ACC112 (cell line): ENCODE data around the gene BRF1.

Experiments used
- H2AFZ ChIP-seq: fragments of 200-600 bp; sonication (generic); one replicate; pipeline ENCODE4 v1.6.0; 2017; ENCODE audit warnings: antibody characterized with exemption, low read length; ENCODE audit not compliant: unreplicated experiment
- H3K27ac ChIP-seq: fragments of 200-600 bp; sonication (generic); 2 replicates; pipeline ENCODE4 v1.5.1; 2014; ENCODE audit warnings: low read depth, mild to moderate bottlenecking, antibody characterized with exemption, low read length, moderate library complexity
- H3K27me3 ChIP-seq: fragments of 200-600 bp; sonication (generic); 2 replicates; pipeline ENCODE4 v1.6.1; 2014; ENCODE audit warnings: mild to moderate bottlenecking, antibody characterized with exemption, low read length, moderate library complexity, mixed read lengths; ENCODE audit not compliant: insufficient read depth
- H3K36me3 ChIP-seq: fragments of 200-600 bp; sonication (generic); 2 replicates; pipeline ENCODE4 v1.6.1; 2016; ENCODE audit warnings: mild to moderate bottlenecking, antibody characterized with exemption, low read length, moderate library complexity, mixed read lengths; ENCODE audit not compliant: insufficient read depth
- H3K4me1 ChIP-seq: fragments of 200-600 bp; sonication (generic); one replicate; pipeline ENCODE4 v1.6.1; 2016; ENCODE audit warnings: low read length, mixed read lengths; ENCODE audit not compliant: insufficient read depth, unreplicated experiment, control insufficient read depth
- H3K4me3 ChIP-seq: fragments of 200-600 bp; sonication (generic); 2 replicates; pipeline ENCODE4 v1.5.1; 2014; ENCODE audit warnings: mild to moderate bottlenecking, low read depth, low read length
- H3K79me2 ChIP-seq: fragments of 200-600 bp; sonication (generic); one replicate; pipeline ENCODE4 v1.6.0; 2016; ENCODE audit warnings: low read length; ENCODE audit not compliant: control insufficient read depth, unreplicated experiment, insufficient read depth

Gene BRF1

GRCh38 chr14:105207460-105207901 lies 93.3 kb downstream of the BRF1 start:
- H2AFZ ChIP-seq = no peak overlapping the region
- no peak overlapping the region for H3K4me3 ChIP-seq
- H3K27ac ChIP-seq = no peak overlapping the region
- H3K36me3 ChIP-seq = no peaks in the 10 kb centered on the region
- H3K79me2 ChIP-seq = no peaks in the 10 kb centered on the region
- H3K27me3 ChIP-seq = no peaks in the 10 kb centered on the region
- H3K4me1 ChIP-seq = peaks cover 21% of the 10 kb centered on the region

GRCh38 chr14:105206873-105207272 lies 93.9 kb downstream of the BRF1 start:
- Histone ChIP-seq H3K36me3 (no peaks in the 10 kb centered on the region), H3K27me3 (no peaks in the 10 kb centered on the region), H3K79me2 (no peaks in the 10 kb centered on the region), H2AFZ (no peak overlapping the region), H3K27ac (no peak overlapping the region), H3K4me3 (no peak overlapping the region), H3K4me1 (peaks cover 21% of the 10 kb centered on the region)

GRCh38 chr14:105205673-105206208 lies 95.1 kb downstream of the BRF1 start:
- no peaks in the 10 kb centered on the region for H3K36me3 ChIP-seq
- no peak overlapping the region for H2AFZ ChIP-seq
- H3K79me2 ChIP-seq = no peaks in the 10 kb centered on the region
- no peak overlapping the region for H3K27ac ChIP-seq
- no peak overlapping the region for H3K4me3 ChIP-seq
- H3K27me3 ChIP-seq = no peaks in the 10 kb centered on the region
- peaks cover 21% of the 10 kb centered on the region for H3K4me1 ChIP-seq

- Histone ChIP-seq H3K27me3 (no peaks in the 10 kb centered on the region), H3K36me3 (no peaks in the 10 kb centered on the region), H2AFZ (no peak overlapping the region), H3K79me2 (no peaks in the 10 kb centered on the region), H3K4me1 (peaks cover 21% of the 10 kb centered on the region), H3K27ac (no peak overlapping the region), H3K4me3 (no peak overlapping the region)
Measured at GRCh38 chr14:105204931-105205672, 95.7 kb downstream of the BRF1 start.

GRCh38 chr14:105204206-105204930 lies 96.4 kb downstream of the BRF1 start:
- Histone ChIP-seq H3K27me3 (no peaks in the 10 kb centered on the region), H3K27ac (no peak overlapping the region), H2AFZ (no peak overlapping the region), H3K4me1 (peaks cover 23% of the 10 kb centered on the region), H3K79me2 (no peaks in the 10 kb centered on the region), H3K4me3 (no peak overlapping the region), H3K36me3 (no peaks in the 10 kb centered on the region)

GRCh38 chr14:105203701-105204100 lies 97.1 kb downstream of the BRF1 start:
- H3K36me3 ChIP-seq = no peaks in the 10 kb centered on the region
- no peaks in the 10 kb centered on the region for H3K79me2 ChIP-seq
- H3K4me1 ChIP-seq = peaks cover 30% of the 10 kb centered on the region
- no peaks in the 10 kb centered on the region for H3K27me3 ChIP-seq
- H3K4me3 ChIP-seq = no peak overlapping the region
- no peak overlapping the region for H3K27ac ChIP-seq
- H2AFZ ChIP-seq = no peak overlapping the region

- H3K79me2 ChIP-seq = no peaks in the 10 kb centered on the region
- peaks cover 30% of the 10 kb centered on the region for H3K4me1 ChIP-seq
- H3K4me3 ChIP-seq = no peak overlapping the region
- H3K27me3 ChIP-seq = no peaks in the 10 kb centered on the region
- H3K36me3 ChIP-seq = no peaks in the 10 kb centered on the region
- H3K27ac ChIP-seq = no peak overlapping the region
- H2AFZ ChIP-seq = no peak overlapping the region
Measured at GRCh38 chr14:105203057-105203531, 97.7 kb downstream of the BRF1 start.

GRCh38 chr14:105201925-105202513 lies 98.8 kb downstream of the BRF1 start:
- Histone ChIP-seq H3K27ac (no peak overlapping the region), H3K27me3 (peaks cover 1% of the 10 kb centered on the region; the same call in 1 of the 2 replicates), H3K4me1 (peaks cover 30% of the 10 kb centered on the region), H3K4me3 (no peak overlapping the region), H3K79me2 (no peaks in the 10 kb centered on the region), H2AFZ (no peak overlapping the region), H3K36me3 (no peaks in the 10 kb centered on the region)

- Histone ChIP-seq H3K4me3 (no peak overlapping the region), H3K27ac (no peak overlapping the region), H3K79me2 (no peaks in the 10 kb centered on the region), H3K4me1 (peaks cover 30% of the 10 kb centered on the region), H2AFZ (no peak overlapping the region), H3K36me3 (no peaks in the 10 kb centered on the region), H3K27me3 (peaks cover 8% of the 10 kb centered on the region)
Measured at GRCh38 chr14:105201156-105201924, 99.5 kb downstream of the BRF1 start.

GRCh38 chr14:105200641-105201040 lies 100.2 kb downstream of the BRF1 start:
- H3K36me3 ChIP-seq = no peaks in the 10 kb centered on the region
- no peaks in the 10 kb centered on the region for H3K79me2 ChIP-seq
- H3K27me3 ChIP-seq = peaks cover 15% of the 10 kb centered on the region
- H3K4me3 ChIP-seq = no peak overlapping the region
- H3K27ac ChIP-seq = no peak overlapping the region
- no peak overlapping the region for H2AFZ ChIP-seq
- peaks cover 26% of the 10 kb centered on the region for H3K4me1 ChIP-seq
